Common myeloid progenitor, CD34-positive (primary cell): Measurements from ENCODE around the gene TRUB2.

Source experiments
- CTCF ChIA-PET: fragments of 350-600 bp; sonication (Branson Sonifier 250); formaldehyde crosslinking; loops from one replicate; lab custom pipeline; 2021; ENCODE audit warnings: antibody characterized with exemption; lab: Charles Lee
- POLR2A ChIA-PET: fragments of 350-600 bp; sonication (Branson Sonifier 250); formaldehyde crosslinking; loops from one replicate; lab custom pipeline; 2021; ENCODE audit warnings: antibody characterized with exemption; lab: Charles Lee
- DNase-seq, 3 donors: peaks; one replicate each; pipeline versions ENCODE4 v3.0.0 to v3.0.0-alpha.2; 2013
- H3K27ac ChIP-seq, 2 experiments: 1 replicate in 1 of 2; 2 replicates in 1 of 2; pipeline ENCODE4 v1.7.0; 2013; ENCODE audit warnings: inconsistent platforms in 2 of 2, low read length in 2 of 2, mild to moderate bottlenecking in 2 of 2, low read depth in 1 of 2, moderate library complexity in 1 of 2; ENCODE audit not compliant: severe bottlenecking in 2 of 2, insufficient read depth in 1 of 2, poor library complexity in 1 of 2
- H3K27me3 ChIP-seq, 5 experiments: replicated peaks in 2 of 5; 1 replicate in 3 of 5; 2 replicates in 2 of 5; pipeline versions ENCODE4 v1.6.1 to v1.7.0; 2013; ENCODE audit warnings: low read length in 4 of 5, mild to moderate bottlenecking in 2 of 5, moderate library complexity in 2 of 5, inconsistent platforms in 1 of 5; ENCODE audit not compliant: insufficient read depth in 5 of 5, control insufficient read depth in 4 of 5
- H3K36me3 ChIP-seq, 4 experiments: 1 replicate in 2 of 4; 2 replicates in 2 of 4; pipeline versions ENCODE4 v1.6.1 to v1.7.0; 2013; ENCODE audit warnings: low read length in 3 of 4, control low read depth in 1 of 4, mild to moderate bottlenecking in 1 of 4; ENCODE audit not compliant: control insufficient read depth in 4 of 4, insufficient read depth in 4 of 4
- H3K4me1 ChIP-seq, 4 experiments: 1 replicate in 3 of 4; 2 replicates in 1 of 4; pipeline versions ENCODE4 v1.6.1 to v1.7.1; 2013; ENCODE audit warnings: low read length in 3 of 4, mild to moderate bottlenecking in 3 of 4, control low read depth in 1 of 4, inconsistent platforms in 1 of 4, moderate library complexity in 1 of 4; ENCODE audit not compliant: control insufficient read depth in 4 of 4, insufficient read depth in 4 of 4; ENCODE audit errors: control extremely low read depth in 1 of 4
- H3K4me3 ChIP-seq, 7 experiments: 1 replicate in 4 of 7; 2 replicates in 3 of 7; pipeline versions ENCODE4 v1.5.1 to v1.7.0; 2013; ENCODE audit warnings: mild to moderate bottlenecking in 7 of 7, low read length in 6 of 7, moderate library complexity in 6 of 7, inconsistent platforms in 2 of 7, low read depth in 2 of 7, control low read depth in 1 of 7; ENCODE audit not compliant: insufficient read depth in 4 of 7, control insufficient read depth in 1 of 7; ENCODE audit errors: extremely low read depth in 1 of 7
- H3K9me3 ChIP-seq, 5 experiments: 1 replicate in 4 of 5; 2 replicates in 1 of 5; pipeline versions ENCODE4 v1.6.1 to v1.7.1; 2013; ENCODE audit warnings: low read length in 4 of 5, mild to moderate bottlenecking in 2 of 5, inconsistent platforms in 1 of 5, low read depth in 1 of 5, moderate library complexity in 1 of 5; ENCODE audit not compliant: control insufficient read depth in 4 of 5, insufficient read depth in 2 of 5; ENCODE audit errors: control extremely low read depth in 1 of 5
- WGBS: methylation state at CpG from one replicate; pipeline ENCODE4 v1.1.5; 2013; ENCODE audit not compliant: insufficient coverage; 5-methylcytosine and 5-hydroxymethylcytosine counted together

Gene TRUB2

GRCh38 chr9:128294142-128294541 is 28.1 kb downstream of the TRUB2 start:
- Histone ChIP-seq H3K27me3 (no peaks in the 10 kb centered on the region), H3K4me1 (peaks cover 0 to 6% (median 0%) of the 10 kb centered on the region in 4 experiments), H3K9me3 (no peaks in the 10 kb centered on the region), H3K36me3 (no peaks in the 10 kb centered on the region), H3K27ac (no peak overlapping the region), H3K4me3 (no peak overlapping the region)
- ChIA-PET POLR2A (no interaction called here), CTCF (interaction anchor here (0.7 kb wide), 1 partner anchor 44 kb away, joined by 3 read pairs; no protein-coding TSS in a partner anchor)
- no peak for DNase-seq
- 92% methylated on average over 2 of the region's 4 CpGs for WGBS

- H3K9me3 ChIP-seq: no peaks in the 10 kb centered on the region
- DNase-seq: no peak
- no peaks in the 10 kb centered on the region for H3K27me3 ChIP-seq
- peaks cover 0 to 6% (median 0%) of the 10 kb centered on the region in 4 experiments for H3K4me1 ChIP-seq
- CTCF ChIA-PET: interaction anchor here (0.6 to 0.7 kb wide), 2 partner anchors 126 to 209 kb away, joined by 3 read pairs; no protein-coding TSS in a partner anchor
- 91% methylated on average over 3 of the region's 4 CpGs for WGBS
- peaks cover 3 to 10% (median 4%) of the 10 kb centered on the region in 4 experiments for H3K36me3 ChIP-seq
- H3K27ac ChIP-seq: no peak overlapping the region
- POLR2A ChIA-PET: interaction anchor here (0.6 kb wide), 1 partner anchor 58 kb away, joined by 6 read pairs; no protein-coding TSS in a partner anchor
- H3K4me3 ChIP-seq: no peak overlapping the region
Measured at GRCh38 chr9:128293091-128293490, 29.2 kb downstream of the TRUB2 start.

- 94% methylated on average over 2 of the region's 3 CpGs for WGBS
Measured at GRCh38 chr9:128292009-128292408, 30.2 kb downstream of the TRUB2 start.

GRCh38 chr9:128288273-128289004 is 33.8 kb downstream of the TRUB2 start:
- no peaks in the 10 kb centered on the region for H3K27me3 ChIP-seq
- ChIA-PET POLR2A (interaction anchor here (1.3 kb wide), 1 partner anchor 13 kb away, joined by 4 read pairs; the partner anchor contains the start of genes GOLGA2 and SWI5), CTCF (interaction anchor here (0.9 to 1.8 kb wide), 4 partner anchors 18 to 98 kb away, joined by 3 to 6 read pairs (median 5); no protein-coding TSS in a partner anchor)
- no peaks in the 10 kb centered on the region for H3K9me3 ChIP-seq
- H3K27ac ChIP-seq: no peak overlapping the region
- 100% methylated on average over 5 of the region's 11 CpGs for WGBS
- H3K36me3 ChIP-seq: peaks cover 13 to 29% (median 14%) of the 10 kb centered on the region in 4 experiments
- no peak overlapping the region for H3K4me3 ChIP-seq
- DNase-seq: no peak
- no peaks in the 10 kb centered on the region for H3K4me1 ChIP-seq

More at GRCh38 chr9:128292009-128292408, 30.2 kb downstream of the TRUB2 start:
- CTCF ChIA-PET: no interaction called here
- H3K4me1 ChIP-seq: peaks cover 0 to 6% (median 0%) of the 10 kb centered on the region in 4 experiments
- no peaks in the 10 kb centered on the region for H3K27me3 ChIP-seq
- peaks cover 3 to 14% (median 5%) of the 10 kb centered on the region in 4 experiments for H3K36me3 ChIP-seq
- no peak overlapping the region for H3K4me3 ChIP-seq
- no peak for DNase-seq
- no peak overlapping the region for H3K27ac ChIP-seq
- no peaks in the 10 kb centered on the region for H3K9me3 ChIP-seq
- POLR2A ChIA-PET: no interaction called here

GRCh38 chr9:128286440-128286839 is 35.8 kb downstream of the TRUB2 start:
- ChIA-PET CTCF (interaction anchor here (1.2 to 1.6 kb wide), 2 partner anchors 10 to 71 kb away, joined by 3 read pairs; no protein-coding TSS in a partner anchor), POLR2A (no interaction called here)
- no peak overlapping the region for H3K4me3 ChIP-seq
- no peak overlapping the region for H3K27ac ChIP-seq
- H3K36me3 ChIP-seq: peaks cover 13 to 29% (median 14%) of the 10 kb centered on the region in 4 experiments
- H3K9me3 ChIP-seq: no peaks in the 10 kb centered on the region
- no peaks in the 10 kb centered on the region for H3K4me1 ChIP-seq
- 90% methylated on average over 5 of the region's 6 CpGs for WGBS
- DNase-seq: no peak
- no peaks in the 10 kb centered on the region for H3K27me3 ChIP-seq

GRCh38 chr9:128285033-128285784 is 37.0 kb downstream of the TRUB2 start:
- no peaks in the 10 kb centered on the region for H3K27me3 ChIP-seq
- H3K27ac ChIP-seq: no peak overlapping the region
- WGBS: 93% methylated on average over 10 of the region's 12 CpGs
- POLR2A ChIA-PET: no interaction called here
- CTCF ChIA-PET: interaction anchor here (0.9 kb wide), 1 partner anchor 10 kb away, joined by 3 read pairs; no protein-coding TSS in a partner anchor
- peaks cover 0 to under 1% (median 0%) of the 10 kb centered on the region in 4 experiments for H3K4me1 ChIP-seq
- peaks cover 13 to 29% (median 14%) of the 10 kb centered on the region in 4 experiments for H3K36me3 ChIP-seq
- H3K9me3 ChIP-seq: no peaks in the 10 kb centered on the region
- no peak for DNase-seq
- H3K4me3 ChIP-seq: no peak overlapping the region
